A673 (cell line): ENCODE results near the gene TSHZ2. TPM values are rescaled to one million over a fixed set of nuclear protein-coding genes. Genes with fewer than 3 reads are reported as not detected.

Experiments used
- BruUV-seq: library from RNA; stranded (reverse); fragments of 400-500 nt; replicated peaks from 2 replicates; lab custom pipeline; 2021; lab: Mats Ljungman, UMichigan
- CTCF ChIA-PET: fragments of 300-600 bp; sonication (Branson Sonifier 250); formaldehyde crosslinking; loops from one replicate; lab custom pipeline; 2022; ENCODE audit warnings: antibody characterized with exemption; lab: Charles Lee
- POLR2A ChIA-PET: fragments of 300-600 bp; sonication (Branson Sonifier 250); formaldehyde crosslinking; loops from one replicate; lab custom pipeline; 2022; ENCODE audit warnings: antibody characterized with exemption; ENCODE audit not compliant: low non-redundant PET; lab: Charles Lee
- DNase-seq: peaks from one replicate; pipeline ENCODE4 v3.0.0-alpha.2; 2015; ENCODE audit warnings: low spot score
- H3K27ac ChIP-seq: fragments of 200-600 bp; sonication (generic); 2 replicates; pipeline ENCODE4 v1.5.1; 2016; ENCODE audit warnings: mixed run types, low read depth, mild to moderate bottlenecking, mixed read lengths, antibody characterized with exemption, low read length; ENCODE audit not compliant: poor library complexity, severe bottlenecking
- H3K27me3 ChIP-seq: fragments of 200-600 bp; sonication (generic); replicated peaks from 2 replicates; pipeline ENCODE4 v1.6.1; 2017; ENCODE audit warnings: mixed run types, low read depth, mild to moderate bottlenecking, mixed read lengths, antibody characterized with exemption, low read length; ENCODE audit not compliant: insufficient read depth, poor library complexity
- H3K36me3 ChIP-seq: fragments of 200-600 bp; sonication (generic); 2 replicates; pipeline ENCODE4 v1.6.1; 2016; ENCODE audit warnings: mixed run types, mild to moderate bottlenecking, mixed read lengths, antibody characterized with exemption, low read length; ENCODE audit not compliant: insufficient read depth, poor library complexity, severe bottlenecking
- H3K4me1 ChIP-seq: fragments of 200-600 bp; sonication (generic); 2 replicates; pipeline ENCODE4 v1.6.1; 2017; ENCODE audit warnings: mixed run types, mild to moderate bottlenecking, mixed read lengths, antibody characterized with exemption, low read length; ENCODE audit not compliant: insufficient read depth, poor library complexity, severe bottlenecking
- H3K4me3 ChIP-seq: fragments of 200-600 bp; sonication (generic); 2 replicates; pipeline ENCODE4 v1.5.1; 2016; ENCODE audit warnings: low read depth, mixed run types, mild to moderate bottlenecking, mixed read lengths, low read length; ENCODE audit not compliant: poor library complexity, severe bottlenecking
- H3K9me3 ChIP-seq: fragments of 200-600 bp; sonication (generic); 2 replicates; pipeline ENCODE4 v1.6.1; 2016; ENCODE audit warnings: mixed run types, low read depth, mild to moderate bottlenecking, mixed read lengths, antibody characterized with exemption, low read length; ENCODE audit not compliant: poor library complexity, severe bottlenecking
- CTCF ChIP-seq: fragments of 300-800, 200-600 bp; sonication (generic); conservative IDR thresholded peaks from 2 replicates; pipeline ENCODE4 v1.5.1; 2017; ENCODE audit warnings: low read depth, mild to moderate bottlenecking, antibody characterized with exemption, low read length, moderate library complexity, mixed read lengths
- EZH2 ChIP-seq: fragments of 200-600 bp; sonication (generic); IDR thresholded peaks from 2 replicates; pipeline ENCODE4 v1.6.1; 2017; ENCODE audit warnings: borderline replicate concordance, low read depth, mild to moderate bottlenecking, mixed read lengths, antibody characterized with exemption, low read length; ENCODE audit not compliant: poor library complexity, severe bottlenecking
- intact Hi-C: fragments of 100-400 bp; cut with micrococcal nuclease; formaldehyde crosslinking; loops from one replicate; pipeline ENCODE4 v1.10.0; 2022; ENCODE audit not compliant: unreplicated experiment
- total RNA-seq: library from RNA; stranded (reverse); gene quantifications from 2 replicates; pipeline ENCODE4 v1.2.3, GENCODE V29; 2021

Gene TSHZ2
- total RNA-seq, 1 experiment from 2014 or later = 4.1 TPM

- TF ChIP-seq CTCF (no peak), EZH2 (no peak)
- Histone ChIP-seq H3K36me3 (no peaks in the 10 kb centered on the region), H3K4me1 (peaks cover 2% of the 10 kb centered on the region), H3K27ac (no peak overlapping the region), H3K4me3 (no peak overlapping the region), H3K9me3 (no peaks in the 10 kb centered on the region), H3K27me3 (no peaks in the 10 kb centered on the region)
- intact Hi-C loops = no loop called here
- DNase-seq = no peak
- CTCF ChIA-PET = no interaction called here
- no TSS peak for BruUV-seq
- POLR2A ChIA-PET = interaction anchor here (0.6 kb wide), 1 partner anchor 275 kb away, joined by 3 read pairs; no protein-coding TSS in a partner anchor
Measured at GRCh38 chr20:53168491-53168890, 196.3 kb downstream of the TSHZ2 start.

- POLR2A ChIA-PET = no interaction called here
- CTCF ChIA-PET = no interaction called here
- BruUV-seq = no TSS peak
Measured at GRCh38 chr20:53170196-53170595, 198.0 kb downstream of the TSHZ2 start.

GRCh38 chr20:53171065-53171464 lies 198.9 kb downstream of the TSHZ2 start:
- ChIA-PET POLR2A (no interaction called here), CTCF (no interaction called here)
- TF ChIP-seq EZH2 (no peak), CTCF (no peak)
- H3K9me3 ChIP-seq = no peaks in the 10 kb centered on the region
- H3K27me3 ChIP-seq = no peaks in the 10 kb centered on the region
- no peak overlapping the region for H3K4me3 ChIP-seq
- H3K36me3 ChIP-seq = no peaks in the 10 kb centered on the region
- H3K4me1 ChIP-seq = peaks cover 2% of the 10 kb centered on the region
- H3K27ac ChIP-seq = no peak overlapping the region
- peak; percentile 11 for DNase-seq
- no TSS peak for BruUV-seq
- intact Hi-C loops = no loop called here

More at GRCh38 chr20:53170196-53170595, 198.0 kb downstream of the TSHZ2 start:
- DNase-seq = no peak
- no peak overlapping the region for H3K4me3 ChIP-seq
- H3K36me3 ChIP-seq = no peaks in the 10 kb centered on the region
- peaks cover 2% of the 10 kb centered on the region for H3K4me1 ChIP-seq
- no peaks in the 10 kb centered on the region for H3K9me3 ChIP-seq
- TF ChIP-seq CTCF (no peak), EZH2 (no peak)
- H3K27ac ChIP-seq = no peak overlapping the region
- no peaks in the 10 kb centered on the region for H3K27me3 ChIP-seq
- intact Hi-C loops = no loop called here
